Esophagus muscularis mucosa (tissue), 4 donors: ENCODE measurements around the gene AVL9. TPM values are rescaled to one million over a fixed set of nuclear protein-coding genes. Genes with fewer than 3 reads are reported as not detected.

Experiments
- DNase-seq: peaks from one replicate; pipeline ENCODE4 v3.0.0-alpha.2; 2017; ENCODE audit errors: extremely low spot score
- H3K27ac ChIP-seq, 4 donors: fragments of 200-600 bp; sonication (generic); replicated peaks in 1 of 4; 1 replicate in 3 of 4; 2 replicates in 1 of 4; pipeline ENCODE4 v1.5.1; 2016 to 2019; ENCODE audit warnings: mild to moderate bottlenecking in 1 of 4
- H3K27me3 ChIP-seq, 4 donors: fragments of 200-600 bp; sonication (generic); one replicate each; pipeline versions ENCODE4 v1.5.1 to v1.6.0; 2016 to 2019
- H3K36me3 ChIP-seq, 4 donors: fragments of 200-600 bp; sonication (generic); one replicate each; pipeline ENCODE4 v1.5.1; 2016 to 2019
- H3K4me1 ChIP-seq, 4 donors: fragments of 200-600 bp; sonication (generic); one replicate each; pipeline ENCODE4 v1.5.1; 2016 to 2019
- H3K4me3 ChIP-seq, 4 donors: fragments of 200-600 bp; sonication (generic); 1 replicate in 2 of 4; 2 replicates in 2 of 4; pipeline ENCODE4 v1.5.1; 2016 to 2019; ENCODE audit warnings: mild to moderate bottlenecking in 4 of 4, moderate library complexity in 1 of 4
- H3K9me3 ChIP-seq, 4 donors: fragments of 200-600 bp; sonication (generic); 1 replicate in 3 of 4; 2 replicates in 1 of 4; pipeline ENCODE4 v1.5.1; 2016 to 2019
- CTCF ChIP-seq, 3 experiments: fragments of 200-600 bp in 2 of 3; fragments of 450-650 bp in 1 of 3; sonication (generic) in 2 of 3; IDR thresholded peaks; one replicate each; pipeline ENCODE4 v1.5.1; 2017 to 2019; ENCODE audit warnings: antibody characterized with exemption in 3 of 3, mild to moderate bottlenecking in 2 of 3, moderate library complexity in 1 of 3
- EP300 ChIP-seq: sonication (generic); formaldehyde crosslinking; IDR thresholded peaks from one replicate; pipeline ENCODE4 v1.6.1; 2017; ENCODE audit warnings: antibody characterized with exemption
- POLR2A ChIP-seq: fragments of 450-650 bp; IDR thresholded peaks from one replicate; pipeline ENCODE4 v1.6.1; 2017; ENCODE audit warnings: antibody characterized with exemption, moderate library complexity, mild to moderate bottlenecking, low read depth
- POLR2AphosphoS5 ChIP-seq, 2 donors: sonication (generic); formaldehyde crosslinking; IDR thresholded peaks; one replicate each; pipeline ENCODE4 v1.6.1; 2017; ENCODE audit warnings: antibody characterized with exemption in 2 of 2
- WGBS: methylation state at CpG from one replicate; pipeline ENCODE4 v1.1.5; 2018; 5-methylcytosine and 5-hydroxymethylcytosine counted together
- intact Hi-C: fragments of 100-400 bp; cut with DNase I; formaldehyde crosslinking; loops from one replicate; pipeline ENCODE4 v1.15.1; 2023
- total RNA-seq, 4 donors: library from RNA; depleted of rRNA; stranded (reverse); fragments of >200 nt; gene quantifications; one replicate each; pipeline versions ENCODE4 v1.1.0 to v1.2.1, GENCODE V29; 2016

The AVL9 gene
- total RNA-seq, 4 donors from 2014 or later = 18.8 to 27.7 (median 21.3) TPM

DNA sequence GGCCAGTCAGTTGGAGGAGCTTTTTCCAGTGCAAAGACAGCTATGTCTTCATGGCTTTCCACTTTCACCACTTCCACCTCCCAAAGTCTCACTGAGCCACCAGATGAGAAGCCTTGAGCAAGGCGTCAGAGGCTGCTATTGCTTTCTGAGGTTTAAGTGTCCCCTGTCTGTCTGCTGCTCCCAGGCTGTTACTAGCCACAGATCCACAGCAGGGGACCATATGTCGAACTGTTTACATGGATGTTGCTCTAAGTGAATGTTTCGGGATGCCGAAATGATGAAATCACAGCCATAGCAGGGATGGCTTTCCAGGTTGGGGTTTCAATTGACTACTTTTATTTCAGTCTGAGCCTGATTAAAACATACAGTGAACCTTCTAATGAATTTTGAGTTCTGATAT lies 88.5 kb downstream of the AVL9 start:
- no peaks in the 10 kb centered on the region for H3K27me3 ChIP-seq
- WGBS = 88% methylated on average over 4 of the region's 4 CpGs
- TF ChIP-seq CTCF (IDR thresholded peaks at IDR 0.05) (no peak), POLR2AphosphoS5 (IDR thresholded peaks at IDR 0.05) (no peak), POLR2A (no peak), EP300 (no peak)
- no peak overlapping the region for H3K4me3 ChIP-seq
- intact Hi-C loops = no loop called here
- H3K4me1 ChIP-seq = peaks cover 23 to 24% (median 24%) of the 10 kb centered on the region in 4 donors
- no peak overlapping the region for H3K27ac ChIP-seq
- H3K36me3 ChIP-seq = peaks cover 56 to 78% (median 65%) of the 10 kb centered on the region in 4 donors
- DNase-seq = no peak
- no peaks in the 10 kb centered on the region for H3K9me3 ChIP-seq

DNA sequence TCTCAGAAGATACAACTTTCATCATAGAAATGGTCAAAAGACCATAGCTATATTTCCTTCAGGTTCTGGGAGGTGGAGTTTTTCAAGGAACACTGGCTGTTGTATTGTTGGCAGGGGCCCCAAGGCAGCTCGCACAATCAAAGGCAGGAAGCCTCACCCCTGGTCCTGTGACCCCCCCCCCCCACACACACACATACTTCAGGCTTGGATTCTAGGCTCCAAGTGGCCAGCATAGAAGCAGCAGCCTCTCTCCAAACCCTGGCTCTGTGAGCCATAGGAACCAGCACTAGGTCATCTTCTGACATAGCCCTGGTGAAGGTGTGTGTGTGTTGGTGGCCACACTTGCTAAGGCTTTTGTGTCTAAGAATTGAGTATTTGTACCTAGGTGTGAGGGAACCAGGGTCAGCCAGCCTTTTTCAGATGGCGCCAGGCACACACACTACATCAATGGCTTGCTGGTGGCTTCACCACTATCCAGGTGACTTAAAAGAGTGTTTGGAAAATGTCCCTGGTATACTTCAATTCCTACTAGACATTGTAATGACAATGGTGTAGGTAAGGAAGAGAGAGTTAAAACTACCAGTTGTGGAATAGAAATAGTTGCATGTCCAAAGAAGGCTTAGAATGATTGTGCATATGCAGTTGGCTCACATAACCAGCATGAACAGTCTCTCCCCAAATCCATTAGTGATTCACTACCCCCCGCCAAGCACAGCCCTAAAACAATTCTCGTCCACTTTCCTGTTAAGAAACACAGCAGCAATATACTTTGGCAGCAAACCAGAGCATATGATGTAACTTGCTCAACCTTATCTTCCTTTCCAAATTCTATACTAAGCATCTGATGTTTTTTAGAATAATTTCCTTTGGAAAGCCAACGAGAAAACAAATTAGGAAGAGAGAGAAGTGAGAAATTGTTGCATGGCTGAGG lies 91.3 kb downstream of the AVL9 start:
- Histone ChIP-seq H3K4me3 (no peak overlapping the region), H3K27ac (peak overlapping the region; percentile 46 to 64 (median 52)), H3K9me3 (no peaks in the 10 kb centered on the region), H3K27me3 (no peaks in the 10 kb centered on the region), H3K36me3 (peaks cover 42 to 69% (median 54%) of the 10 kb centered on the region in 4 donors), H3K4me1 (peaks cover 25 to 31% (median 26%) of the 10 kb centered on the region in 4 donors)
- intact Hi-C loops = no loop called here
- 60% methylated on average over 5 of the region's 5 CpGs for WGBS
- no peak for TF ChIP-seq POLR2AphosphoS5 (IDR thresholded peaks at IDR 0.05)
- no peak for TF ChIP-seq POLR2A
- no peak for TF ChIP-seq EP300
- no peak for TF ChIP-seq CTCF (IDR thresholded peaks at IDR 0.05)
- DNase-seq = no peak

- no peak for DNase-seq
- TF ChIP-seq POLR2A = no peak
- TF ChIP-seq EP300 = no peak
- no peak for TF ChIP-seq CTCF (IDR thresholded peaks at IDR 0.05)
- TF ChIP-seq POLR2AphosphoS5 (IDR thresholded peaks at IDR 0.05) = no peak
- no peaks in the 10 kb centered on the region for H3K9me3 ChIP-seq
- no peak overlapping the region for H3K4me3 ChIP-seq
- intact Hi-C loops = no loop called here
- 46% methylated on average over 9 of the region's 9 CpGs for WGBS
- peak overlapping the region; percentile 46 to 64 (median 52) for H3K27ac ChIP-seq
- peaks cover 33 to 62% (median 46%) of the 10 kb centered on the region in 4 donors for H3K36me3 ChIP-seq
- H3K4me1 ChIP-seq = peaks cover 25 to 31% (median 26%) of the 10 kb centered on the region in 4 donors
- no peaks in the 10 kb centered on the region for H3K27me3 ChIP-seq
These were observed 92.2 kb downstream of the AVL9 start for GRCh38 chr7:32587411-32587948.

DNA sequence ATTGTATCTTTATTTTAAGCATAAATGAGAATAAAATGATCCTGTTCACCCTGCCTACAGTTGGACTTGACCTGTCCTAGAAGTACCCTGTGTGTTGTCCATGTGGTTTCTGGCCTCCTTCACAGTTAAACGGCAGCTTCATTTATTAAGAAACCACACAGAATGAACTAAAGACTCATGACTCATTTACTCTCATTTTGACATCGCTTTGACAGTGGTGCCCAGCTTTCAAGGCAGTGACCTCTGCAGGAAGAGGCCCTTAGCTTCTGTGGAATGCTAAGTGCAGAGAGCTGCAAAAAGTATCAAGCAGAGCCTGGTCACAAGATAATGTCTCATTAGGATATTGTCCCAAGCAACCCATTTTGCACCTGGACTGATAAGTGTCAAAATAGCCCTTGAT lies 93.4 kb downstream of the AVL9 start:
- Histone ChIP-seq H3K4me1 (peaks cover 25 to 31% (median 26%) of the 10 kb centered on the region in 4 donors), H3K36me3 (peaks cover 21 to 55% (median 36%) of the 10 kb centered on the region in 4 donors), H3K27ac (peak overlapping the region in 1 of 4 donors; percentile 1), H3K4me3 (no peak overlapping the region), H3K27me3 (no peaks in the 10 kb centered on the region), H3K9me3 (no peaks in the 10 kb centered on the region)
- intact Hi-C loops = no loop called here
- TF ChIP-seq POLR2AphosphoS5 (IDR thresholded peaks at IDR 0.05) = no peak
- TF ChIP-seq POLR2A = no peak
- no peak for TF ChIP-seq CTCF (IDR thresholded peaks at IDR 0.05)
- TF ChIP-seq EP300 = no peak
- DNase-seq = no peak
- WGBS = 43% methylated on average over 2 of the region's 2 CpGs
